ENCODE results near the gene C1QC.

Gene C1QC

DNA sequence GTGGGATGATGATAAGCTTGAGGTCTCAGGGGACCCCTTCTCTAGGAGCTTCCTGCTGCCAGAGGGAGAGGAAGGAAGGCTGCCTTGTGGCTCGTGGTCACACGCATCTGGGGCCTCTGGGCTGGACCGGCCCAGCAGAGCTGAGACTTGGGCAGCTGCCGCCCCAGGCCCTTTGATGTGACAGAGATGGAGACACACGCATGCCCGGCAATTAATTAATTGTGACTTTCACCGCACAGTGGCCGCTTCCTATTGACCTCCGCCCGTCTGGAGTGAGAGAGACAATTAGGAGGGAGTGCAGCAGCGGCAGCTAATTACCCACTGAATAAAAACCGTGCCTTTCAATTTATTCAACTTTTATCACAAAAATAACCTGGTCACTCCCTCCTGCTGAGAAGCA, 23.6 kb upstream of the C1QC start:
- DNase-seq, result no peak

DNA sequence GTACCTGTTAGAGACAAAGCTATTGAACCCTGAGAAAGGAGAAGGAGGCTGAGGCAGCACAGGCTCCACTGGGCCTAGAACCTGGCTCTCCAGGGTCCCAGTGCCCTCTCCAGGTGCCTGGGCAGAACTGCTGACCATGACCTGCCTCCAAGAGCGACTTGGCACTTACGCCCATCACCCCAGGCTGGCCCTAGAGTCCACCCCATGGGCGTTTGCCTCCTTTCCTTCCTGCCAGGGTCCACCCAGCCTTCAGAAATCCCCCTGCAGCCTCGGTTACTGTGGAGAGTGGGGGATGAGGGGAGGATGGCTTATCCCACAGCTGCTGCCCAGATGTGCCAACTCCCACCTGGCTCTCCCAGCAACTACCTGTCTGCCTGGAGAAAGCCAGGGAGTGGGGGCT, 21.7 kb upstream of the C1QC start:
- DNase-seq, result no peak

- no peak for DNase-seq
Measured at GRCh38 chr1:22625262-22625925, 18.0 kb upstream of the C1QC start.

GRCh38 chr1:22626237-22627157, 16.9 kb upstream of the C1QC start:
- DNase-seq, result no peak

DNA sequence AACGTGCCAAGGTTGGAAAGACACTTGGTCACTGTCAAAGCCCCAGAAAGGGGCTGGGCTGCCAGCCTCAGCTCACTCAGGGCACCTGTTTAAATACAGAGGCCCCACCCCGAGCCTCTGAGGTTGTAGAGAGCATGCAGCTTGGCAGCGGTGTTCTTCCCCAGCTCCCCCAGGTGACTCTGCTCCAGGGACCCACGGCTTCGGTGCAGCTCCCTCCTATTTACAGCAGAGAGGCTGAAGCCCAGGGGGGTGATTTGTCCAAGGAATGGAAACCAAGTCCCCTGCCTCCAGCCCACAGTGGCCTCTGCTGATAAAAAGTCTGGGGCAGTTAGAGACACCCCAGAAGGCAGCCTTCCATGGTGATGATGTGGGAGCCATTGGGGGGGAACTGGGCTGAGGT, 16.1 kb upstream of the C1QC start:
- DNase-seq, result no peak

DNA sequence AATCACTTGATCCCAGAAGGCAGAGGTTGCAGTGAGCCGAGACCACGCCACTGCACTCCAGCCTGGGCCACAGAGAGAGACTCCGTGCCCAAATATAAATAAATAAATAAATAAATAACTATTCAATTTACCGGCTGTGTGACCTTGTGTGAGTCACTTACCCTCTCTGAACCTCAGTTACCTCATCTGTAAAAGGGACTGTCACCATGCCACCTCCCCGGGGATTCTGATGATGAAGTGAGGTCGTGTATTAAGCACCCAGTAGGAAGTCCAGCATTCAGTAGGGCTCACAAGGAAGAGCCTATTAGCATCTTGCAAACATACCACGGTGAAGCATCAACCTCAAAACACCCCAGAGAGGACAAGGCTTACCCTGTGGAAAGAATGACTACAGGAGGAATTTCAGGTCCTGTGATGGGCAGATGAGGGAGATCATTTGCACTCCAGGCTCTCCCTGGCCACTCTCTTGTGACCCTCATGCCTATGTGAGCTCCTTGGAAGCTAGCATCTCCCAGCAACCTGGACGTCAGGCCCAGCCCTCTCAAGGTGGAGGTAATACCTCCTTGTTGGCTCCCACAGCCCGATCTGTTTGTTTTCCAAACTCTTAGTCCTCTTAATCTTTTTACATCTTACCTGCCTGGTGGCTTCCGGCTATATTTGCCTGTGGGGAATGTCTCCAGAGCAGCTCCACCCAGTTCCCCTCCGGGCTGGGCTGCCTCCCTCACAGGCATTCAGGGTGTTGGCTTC, 14.6 kb upstream of the C1QC start:
- DNase-seq, result no peak

DNA sequence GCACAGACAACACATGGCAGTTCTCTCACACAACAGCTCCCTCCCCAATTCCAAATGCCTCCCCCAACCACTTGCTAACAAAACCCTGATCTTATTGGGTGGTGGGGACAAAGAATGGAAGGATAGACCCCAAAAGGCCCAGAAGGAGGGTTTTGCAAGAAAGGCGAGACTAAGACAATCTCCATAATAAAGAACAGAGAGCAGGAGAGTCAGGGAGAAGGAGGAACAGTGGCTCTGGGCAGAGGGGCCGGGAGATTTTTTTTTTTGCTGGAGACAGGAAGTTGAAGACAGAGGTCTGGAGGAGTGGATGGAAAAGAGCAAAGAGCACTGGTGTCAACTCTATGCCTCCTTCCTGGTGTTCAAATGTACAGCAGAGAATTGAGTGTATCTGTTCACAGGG, 13.5 kb upstream of the C1QC start:
- DNase-seq, result no peak

DNA sequence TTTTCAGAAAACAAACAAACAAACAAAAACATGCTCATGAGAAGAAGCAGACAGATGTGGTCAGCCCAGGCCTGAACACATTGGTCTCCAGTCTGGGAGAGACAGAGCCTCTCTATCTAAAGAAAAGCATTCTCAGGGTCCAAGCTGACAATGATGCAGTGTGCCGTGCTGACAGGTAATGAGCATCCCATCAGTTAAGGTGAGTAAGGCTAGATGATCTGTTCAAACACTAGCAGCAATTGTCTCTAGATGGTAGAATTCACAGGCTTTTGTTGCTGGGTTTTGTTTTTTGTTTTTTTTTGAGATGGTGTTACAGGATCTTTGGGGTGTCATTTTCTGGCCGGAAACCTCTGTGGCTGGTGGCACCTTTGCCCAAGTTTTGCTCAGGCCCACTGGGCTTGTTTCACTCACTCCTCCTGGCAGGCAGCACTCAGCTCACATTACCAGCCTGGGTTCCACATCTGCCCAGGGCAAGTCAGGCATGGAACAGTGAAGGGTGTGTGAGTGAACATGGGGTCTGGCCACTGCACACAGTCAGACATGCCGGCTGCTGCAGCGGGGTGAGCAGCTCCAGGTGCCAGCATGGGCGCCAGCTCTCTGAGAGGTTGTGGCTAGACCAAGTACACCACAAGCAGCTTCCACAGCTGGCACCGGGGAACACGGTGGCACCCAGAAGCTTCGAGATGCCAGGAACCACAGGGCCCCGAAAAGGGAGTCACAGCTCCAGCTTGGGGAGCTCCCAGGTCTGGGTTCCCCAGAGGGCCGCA, 9.6 kb upstream of the C1QC start:
- DNase-seq, result no peak

- no peak for DNase-seq
Measured at GRCh38 chr1:22635436-22635835, 8.0 kb upstream of the C1QC start.

- no peak for DNase-seq
Measured at GRCh38 chr1:22636353-22636752, 7.1 kb upstream of the C1QC start, which contains the start of gene C1QA. Gene C1QA (plus strand): TSS chr1:22636628. CDS start chr1:22637617, 989 bp downstream.

DNA sequence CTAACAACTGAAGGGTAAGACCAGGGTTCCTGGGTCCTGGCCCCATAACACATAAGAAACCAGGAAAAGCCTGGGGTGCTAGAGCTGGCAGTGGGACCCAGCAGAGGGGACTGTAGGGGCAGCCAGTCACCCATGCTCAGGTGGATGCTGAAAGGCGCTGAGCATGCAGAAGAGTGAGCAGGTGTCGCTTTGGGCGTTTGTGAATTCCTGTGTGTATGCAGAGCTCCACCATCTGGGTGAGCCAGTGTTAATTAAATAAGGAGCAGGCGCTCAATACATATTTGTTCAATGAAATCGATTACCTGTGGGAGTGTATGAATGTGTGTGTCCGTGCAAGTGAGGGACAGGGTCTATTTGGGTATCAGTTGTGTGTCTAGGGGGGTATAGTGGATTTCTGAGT, 6.5 kb upstream of the C1QC start:
- DNase-seq, result no peak

GRCh38 chr1:22637907-22638445, 5.5 kb upstream of the C1QC start:
- no peak for DNase-seq

- DNase-seq, result no peak
Measured at GRCh38 chr1:22638476-22639234, 4.8 kb upstream of the C1QC start.

GRCh38 chr1:22639286-22639685, 4.1 kb upstream of the C1QC start:
- no peak for DNase-seq

DNA sequence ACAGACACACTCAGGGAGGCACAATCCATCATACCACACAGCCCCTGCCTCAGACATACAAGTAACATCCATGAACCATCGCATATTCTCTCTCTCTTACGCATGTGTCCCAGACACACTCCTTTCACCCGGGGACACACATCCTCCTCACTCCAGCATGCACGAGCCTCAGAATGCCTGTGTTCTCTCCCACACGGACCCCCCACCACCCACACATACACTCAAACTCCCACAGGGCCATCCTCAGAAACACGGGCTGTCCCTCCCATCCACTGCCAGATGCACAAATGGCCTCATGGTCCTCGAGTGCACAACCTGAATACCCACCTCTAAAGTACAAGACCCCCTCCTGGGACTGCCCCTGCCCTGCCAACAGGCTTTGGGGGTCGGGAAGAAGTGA, 2.2 kb upstream of the C1QC start:
- DNase-seq, result no peak

- peak; percentile 62 for DNase-seq
Measured at GRCh38 chr1:22641906-22642636, 1.4 kb upstream of the C1QC start.

DNA sequence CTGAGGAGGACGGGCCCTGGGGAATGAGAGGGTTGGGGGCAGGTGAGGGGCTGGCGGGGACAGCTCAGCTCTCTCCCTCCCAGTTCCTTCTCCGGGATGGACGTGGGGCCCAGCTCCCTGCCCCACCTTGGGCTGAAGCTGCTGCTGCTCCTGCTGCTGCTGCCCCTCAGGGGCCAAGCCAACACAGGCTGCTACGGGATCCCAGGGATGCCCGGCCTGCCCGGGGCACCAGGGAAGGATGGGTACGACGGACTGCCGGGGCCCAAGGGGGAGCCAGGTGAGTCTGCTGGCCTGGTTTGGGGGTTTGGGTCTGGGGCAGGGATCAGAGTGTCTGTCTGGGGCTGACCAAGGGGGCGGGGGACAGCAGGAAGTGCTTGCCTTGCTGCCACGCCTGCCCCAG, 495 bp downstream of the C1QC start:
- DNase-seq, result no peak

DNA sequence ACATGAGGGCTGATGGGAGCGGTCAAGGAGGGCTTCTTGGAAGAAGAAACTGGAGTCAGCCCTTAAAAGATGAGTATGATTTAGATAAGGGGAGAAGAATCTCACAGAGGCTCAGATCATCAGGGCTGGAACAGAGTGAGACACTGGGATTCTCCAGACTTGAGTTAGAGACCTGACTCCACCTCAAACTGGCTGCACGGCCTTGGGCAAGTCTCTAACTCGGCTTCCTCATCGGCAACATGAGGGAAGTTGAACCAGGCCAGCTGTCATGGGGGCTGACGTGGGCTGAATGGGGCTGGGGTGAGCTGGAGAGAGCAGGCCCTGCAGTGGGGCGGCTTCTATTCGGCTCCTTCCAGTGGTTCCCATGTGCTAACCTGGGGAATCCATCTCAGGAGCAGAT, 2.5 kb downstream of the C1QC start:
- DNase-seq, result no peak

DNA sequence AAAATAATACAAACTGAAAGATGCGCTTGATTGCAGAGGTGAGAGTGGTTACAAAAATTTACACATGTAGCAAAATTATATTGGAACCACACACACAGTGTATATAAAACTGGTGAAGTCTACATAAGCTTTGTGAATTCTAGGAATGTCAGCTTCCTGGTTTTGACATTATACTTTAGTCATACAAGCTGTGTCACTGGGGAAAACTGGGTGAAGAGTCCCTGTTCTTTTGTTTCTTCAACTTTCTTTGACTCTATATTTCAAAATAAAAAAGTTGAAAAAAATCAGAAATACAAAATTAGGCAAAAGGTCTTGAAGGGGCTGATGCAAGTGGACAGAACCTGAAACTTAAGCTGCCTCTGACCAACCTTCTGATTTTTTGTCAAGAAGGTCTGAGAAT, 3.0 kb downstream of the C1QC start:
- no peak for DNase-seq

- DNase-seq, result no peak
Measured at GRCh38 chr1:22650089-22650693, 6.8 kb downstream of the C1QC start.

Data from activated T-cell treated with anti-CD3 and anti-CD28 coated beads for 4 hours (primary cell).